Measurements from ENCODE around the gene COG2. TPM values are rescaled to one million over a fixed set of nuclear protein-coding genes. Genes with fewer than 3 reads are reported as not detected.

Gene COG2
- total and polyA plus RNA-seq, 10 donors, result 13.1 to 41.6 (median 29.4) TPM

DNA sequence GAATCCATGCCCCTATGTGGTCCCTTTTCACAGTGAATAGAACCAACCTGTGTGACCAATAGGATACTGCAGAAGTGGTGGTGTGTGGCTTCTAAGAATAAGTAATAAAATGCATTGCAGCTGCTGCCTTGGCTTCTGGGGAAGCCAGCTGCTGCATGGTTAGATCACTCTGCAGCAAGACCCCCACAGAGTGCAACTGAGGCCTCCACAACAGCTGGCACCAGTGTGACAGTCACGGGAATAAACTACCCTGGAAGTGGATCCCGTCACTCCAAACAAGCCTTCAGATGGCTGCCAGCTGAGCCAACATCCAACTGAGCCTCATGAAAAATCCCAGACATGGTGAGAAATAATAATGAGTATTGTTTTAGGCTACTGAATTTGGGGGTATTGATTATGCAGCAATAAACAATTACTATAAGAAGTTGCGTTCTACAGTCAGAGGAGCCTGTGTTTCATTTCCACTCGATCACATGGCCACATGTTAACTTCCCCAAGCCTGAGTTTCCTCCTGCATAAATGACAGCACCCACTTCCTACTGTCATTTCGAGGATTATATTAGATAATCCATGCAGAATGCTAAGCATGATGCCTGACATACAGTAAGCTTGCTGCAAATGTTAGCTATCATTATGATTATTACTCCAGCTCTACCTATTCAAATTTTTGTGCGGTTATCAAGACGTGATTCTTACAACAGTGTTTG, 20.8 kb upstream of the COG2 start:
- Histone ChIP-seq H3K27me3 (replicated peaks in 1 of 7) (peaks cover 0 to 26% (median 0%) of the 10 kb centered on the region in 7 donors), H3K9me3 (no peaks in the 10 kb centered on the region), H3K27ac (peak overlapping the region in 1 of 8 donors; percentile 14), H3K4me3 (no peak overlapping the region), H3K4me1 (no peaks in the 10 kb centered on the region), H3K36me3 (no peaks in the 10 kb centered on the region)
- DNase-seq, result no peak
- intact Hi-C loops (cut with DNase I; ENCODE audit: low total_unique reads), result no loop called here
- WGBS, 5 donors, result 51 to 65% (median 62%) methylated on average over 7 of the region's 7 CpGs
- TF ChIP-seq POLR2AphosphoS5 (IDR thresholded peaks at IDR 0.05), result no peak
- TF ChIP-seq POLR2A (IDR thresholded peaks at IDR 0.05), result no peak
- TF ChIP-seq, protein P1, sequence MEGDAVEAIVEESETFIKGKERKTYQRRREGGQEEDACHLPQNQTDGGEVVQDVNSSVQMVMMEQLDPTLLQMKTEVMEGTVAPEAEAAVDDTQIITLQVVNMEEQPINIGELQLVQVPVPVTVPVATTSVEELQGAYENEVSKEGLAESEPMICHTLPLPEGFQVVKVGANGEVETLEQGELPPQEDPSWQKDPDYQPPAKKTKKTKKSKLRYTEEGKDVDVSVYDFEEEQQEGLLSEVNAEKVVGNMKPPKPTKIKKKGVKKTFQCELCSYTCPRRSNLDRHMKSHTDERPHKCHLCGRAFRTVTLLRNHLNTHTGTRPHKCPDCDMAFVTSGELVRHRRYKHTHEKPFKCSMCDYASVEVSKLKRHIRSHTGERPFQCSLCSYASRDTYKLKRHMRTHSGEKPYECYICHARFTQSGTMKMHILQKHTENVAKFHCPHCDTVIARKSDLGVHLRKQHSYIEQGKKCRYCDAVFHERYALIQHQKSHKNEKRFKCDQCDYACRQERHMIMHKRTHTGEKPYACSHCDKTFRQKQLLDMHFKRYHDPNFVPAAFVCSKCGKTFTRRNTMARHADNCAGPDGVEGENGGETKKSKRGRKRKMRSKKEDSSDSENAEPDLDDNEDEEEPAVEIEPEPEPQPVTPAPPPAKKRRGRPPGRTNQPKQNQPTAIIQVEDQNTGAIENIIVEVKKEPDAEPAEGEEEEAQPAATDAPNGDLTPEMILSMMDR (IDR thresholded peaks at IDR 0.05 in 8 of 11, conservative IDR thresholded peaks at IDR 0.05 in 3 of 11), result no peak

DNA sequence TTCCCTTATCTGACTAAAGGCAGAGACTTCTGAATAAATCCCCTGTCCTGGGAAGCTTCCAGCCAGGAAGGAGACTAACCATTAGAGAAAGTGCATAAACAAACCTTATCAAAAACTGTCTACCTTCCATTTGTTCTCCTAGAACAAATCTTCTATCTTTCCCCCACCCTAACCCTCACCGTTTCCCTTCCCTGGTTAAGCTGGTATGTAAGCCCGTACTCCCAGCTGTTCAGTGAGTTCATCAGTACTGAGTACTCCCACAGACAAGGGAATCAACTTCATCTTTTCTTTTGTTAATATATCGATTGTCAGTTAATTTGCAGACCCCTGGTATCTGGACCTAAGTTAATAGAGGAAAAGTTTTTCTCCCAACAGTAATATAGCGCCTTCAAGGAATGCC, 20.1 kb upstream of the COG2 start:
- intact Hi-C loops (cut with DNase I; ENCODE audit: low total_unique reads), result no loop called here
- no peaks in the 10 kb centered on the region for H3K9me3 ChIP-seq
- no peaks in the 10 kb centered on the region for H3K4me1 ChIP-seq
- 61 to 77% (median 63%) methylated on average over 4 of the region's 4 CpGs for whole genome bisulfite sequencing, 5 donors
- H3K4me3 ChIP-seq, result no peak overlapping the region
- no peaks in the 10 kb centered on the region for H3K36me3 ChIP-seq
- H3K27ac ChIP-seq, result no peak overlapping the region
- DNase-seq, result no peak
- peaks cover 0 to 24% (median 0%) of the 10 kb centered on the region in 7 donors for H3K27me3 ChIP-seq (replicated peaks in 1 of 7)
- no peak for TF ChIP-seq POLR2A (IDR thresholded peaks at IDR 0.05)
- TF ChIP-seq POLR2AphosphoS5 (IDR thresholded peaks at IDR 0.05), result no peak
- TF ChIP-seq, protein P1 (IDR thresholded peaks at IDR 0.05 in 8 of 11, conservative IDR thresholded peaks at IDR 0.05 in 3 of 11), result no peak

DNA sequence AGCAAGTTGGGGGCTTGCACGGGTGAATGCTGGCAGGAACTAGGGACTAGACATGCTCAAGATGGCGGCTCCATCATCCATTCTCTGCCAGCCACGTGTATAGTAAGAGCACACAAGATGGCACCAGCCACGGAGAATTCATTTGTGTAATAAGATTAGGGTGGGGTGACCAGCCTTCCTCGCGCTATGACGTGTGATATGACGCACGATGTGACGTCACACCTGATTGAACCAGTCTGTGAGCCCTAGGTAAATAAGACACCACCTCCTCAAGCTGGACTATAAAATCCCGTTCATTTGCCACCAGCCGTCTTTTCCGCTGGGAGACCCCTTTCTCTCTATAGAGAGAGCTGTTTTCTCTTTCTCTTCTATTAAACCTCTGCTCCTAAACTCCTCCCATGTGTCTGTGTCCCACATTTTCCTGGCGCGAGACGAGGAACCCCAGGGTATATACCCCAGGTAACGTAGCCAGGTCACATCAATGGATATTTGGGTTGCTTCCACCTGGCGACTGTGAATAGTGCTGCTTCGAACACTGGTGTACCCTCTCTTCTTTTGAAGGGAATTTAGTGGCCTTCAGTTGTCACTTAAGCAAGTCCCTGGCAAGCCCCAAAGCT, 18.1 kb upstream of the COG2 start:
- intact Hi-C loops (cut with DNase I; ENCODE audit: low total_unique reads), result no loop called here
- H3K4me1 ChIP-seq, result no peaks in the 10 kb centered on the region
- TF ChIP-seq POLR2A (IDR thresholded peaks at IDR 0.05), result no peak
- TF ChIP-seq POLR2AphosphoS5 (IDR thresholded peaks at IDR 0.05), result no peak
- TF ChIP-seq, protein P1 (IDR thresholded peaks at IDR 0.05 in 8 of 11, conservative IDR thresholded peaks at IDR 0.05 in 3 of 11), result no peak
- DNase-seq, result no peak
- 90 to 95% (median 94%) methylated on average over 19 of the region's 19 CpGs for WGBS, 5 donors
- peaks cover 0 to 10% (median 0%) of the 10 kb centered on the region in 7 donors for H3K27me3 ChIP-seq (replicated peaks in 1 of 7)
- H3K36me3 ChIP-seq, result no peaks in the 10 kb centered on the region
- no peak overlapping the region for H3K27ac ChIP-seq
- no peaks in the 10 kb centered on the region for H3K9me3 ChIP-seq
- no peak overlapping the region for H3K4me3 ChIP-seq

DNA sequence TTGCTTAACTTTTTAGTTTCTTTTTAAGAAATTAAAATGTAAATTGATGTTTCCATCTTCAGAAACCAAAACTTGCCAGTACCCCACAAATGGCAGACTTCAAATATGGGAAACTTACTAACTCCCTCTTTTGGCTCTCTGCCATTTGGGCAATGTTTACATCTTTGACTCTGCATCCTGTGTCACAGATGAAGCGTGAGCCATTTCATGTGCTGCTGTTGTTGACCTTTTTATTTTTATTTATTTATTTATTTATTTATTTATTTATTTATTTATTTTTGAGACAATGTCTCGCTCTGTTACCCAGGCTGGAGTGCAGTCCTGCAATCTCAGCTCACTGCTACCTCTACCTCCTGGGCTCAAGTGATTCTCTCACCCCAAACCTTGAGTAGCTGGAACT, 16.0 kb upstream of the COG2 start:
- Histone ChIP-seq H3K4me3 (no peak overlapping the region), H3K36me3 (no peaks in the 10 kb centered on the region), H3K9me3 (no peaks in the 10 kb centered on the region), H3K4me1 (no peaks in the 10 kb centered on the region), H3K27ac (no peak overlapping the region), H3K27me3 (replicated peaks in 1 of 7) (peaks cover 0 to 10% (median 0%) of the 10 kb centered on the region in 7 donors)
- no peak for TF ChIP-seq POLR2AphosphoS5 (IDR thresholded peaks at IDR 0.05)
- no peak for TF ChIP-seq POLR2A (IDR thresholded peaks at IDR 0.05)
- TF ChIP-seq, protein P1 (IDR thresholded peaks at IDR 0.05 in 8 of 11, conservative IDR thresholded peaks at IDR 0.05 in 3 of 11), result no peak
- 63 to 81% (median 69%) methylated on average over 2 of the region's 2 CpGs for WGBS, 5 donors
- no peak for DNase-seq
- intact Hi-C loops (cut with DNase I; ENCODE audit: low total_unique reads), result no loop called here

Data from spleen (tissue), 11 donors.